Measurements from ENCODE around the gene DCAF12. TPM values are rescaled to one million over a fixed set of nuclear protein-coding genes. Genes with fewer than 3 reads are reported as not detected.
A peak's percentile ranks its signal among the peaks of the same experiment; 100 is the strongest.

DCAF12 gene
- total RNA-seq, 1 donor from 2014 or later: 52.6 TPM

- H3K27ac Mint-ChIP-seq (ENCODE audit: unreplicated experiment): no peak overlapping the region
- no peaks in the 10 kb centered on the region for H3K4me1 Mint-ChIP-seq
- H3K36me3 Mint-ChIP-seq (ENCODE audit: low read depth): no peaks in the 10 kb centered on the region
- no peak for DNase-seq (ENCODE audit: low read depth, low spot score)
- H3K27me3 Mint-ChIP-seq (ENCODE audit: low read depth): no peaks in the 10 kb centered on the region
- no peak for TF ChIP-seq CTCF (conservative IDR thresholded peaks at IDR 0.05)
- no peaks in the 10 kb centered on the region for H3K9me3 Mint-ChIP-seq
- H3K4me3 Mint-ChIP-seq: no peak overlapping the region
Measured at GRCh38 chr9:34065541-34065940, 61.0 kb downstream of the DCAF12 start.

GRCh38 chr9:34059954-34060353, 66.5 kb downstream of the DCAF12 start:
- DNase-seq (ENCODE audit: low read depth, low spot score): no peak
- H3K36me3 Mint-ChIP-seq (ENCODE audit: low read depth): no peaks in the 10 kb centered on the region
- no peak overlapping the region for H3K4me3 Mint-ChIP-seq
- no peaks in the 10 kb centered on the region for H3K4me1 Mint-ChIP-seq
- no peaks in the 10 kb centered on the region for H3K9me3 Mint-ChIP-seq
- H3K27ac Mint-ChIP-seq (ENCODE audit: unreplicated experiment): no peak overlapping the region
- no peak for TF ChIP-seq CTCF (conservative IDR thresholded peaks at IDR 0.05)
- no peaks in the 10 kb centered on the region for H3K27me3 Mint-ChIP-seq (ENCODE audit: low read depth)

- Mint-ChIP-seq H3K4me1 (no peaks in the 10 kb centered on the region), H3K27me3 (ENCODE audit: low read depth) (no peaks in the 10 kb centered on the region), H3K4me3 (no peak overlapping the region), H3K9me3 (no peaks in the 10 kb centered on the region), H3K36me3 (ENCODE audit: low read depth) (no peaks in the 10 kb centered on the region), H3K27ac (ENCODE audit: unreplicated experiment) (no peak overlapping the region)
- DNase-seq (ENCODE audit: low read depth, low spot score): no peak
- TF ChIP-seq CTCF (conservative IDR thresholded peaks at IDR 0.05): no peak
Measured at GRCh38 chr9:34059281-34059680, 67.2 kb downstream of the DCAF12 start.

- TF ChIP-seq CTCF (conservative IDR thresholded peaks at IDR 0.05): no peak
- peak overlapping the region; percentile 100 for H3K27ac Mint-ChIP-seq (ENCODE audit: unreplicated experiment)
- DNase-seq (ENCODE audit: low read depth, low spot score): no peak
- H3K4me3 Mint-ChIP-seq: peak overlapping the region; percentile 99
- peaks cover 2% of the 10 kb centered on the region for H3K36me3 Mint-ChIP-seq (ENCODE audit: low read depth)
- peaks cover 4% of the 10 kb centered on the region for H3K27me3 Mint-ChIP-seq (ENCODE audit: low read depth)
- no peaks in the 10 kb centered on the region for H3K9me3 Mint-ChIP-seq
- H3K4me1 Mint-ChIP-seq: peaks cover 38% of the 10 kb centered on the region
Measured at GRCh38 chr9:34049630-34050384, 76.7 kb downstream of the DCAF12 start.

DNA sequence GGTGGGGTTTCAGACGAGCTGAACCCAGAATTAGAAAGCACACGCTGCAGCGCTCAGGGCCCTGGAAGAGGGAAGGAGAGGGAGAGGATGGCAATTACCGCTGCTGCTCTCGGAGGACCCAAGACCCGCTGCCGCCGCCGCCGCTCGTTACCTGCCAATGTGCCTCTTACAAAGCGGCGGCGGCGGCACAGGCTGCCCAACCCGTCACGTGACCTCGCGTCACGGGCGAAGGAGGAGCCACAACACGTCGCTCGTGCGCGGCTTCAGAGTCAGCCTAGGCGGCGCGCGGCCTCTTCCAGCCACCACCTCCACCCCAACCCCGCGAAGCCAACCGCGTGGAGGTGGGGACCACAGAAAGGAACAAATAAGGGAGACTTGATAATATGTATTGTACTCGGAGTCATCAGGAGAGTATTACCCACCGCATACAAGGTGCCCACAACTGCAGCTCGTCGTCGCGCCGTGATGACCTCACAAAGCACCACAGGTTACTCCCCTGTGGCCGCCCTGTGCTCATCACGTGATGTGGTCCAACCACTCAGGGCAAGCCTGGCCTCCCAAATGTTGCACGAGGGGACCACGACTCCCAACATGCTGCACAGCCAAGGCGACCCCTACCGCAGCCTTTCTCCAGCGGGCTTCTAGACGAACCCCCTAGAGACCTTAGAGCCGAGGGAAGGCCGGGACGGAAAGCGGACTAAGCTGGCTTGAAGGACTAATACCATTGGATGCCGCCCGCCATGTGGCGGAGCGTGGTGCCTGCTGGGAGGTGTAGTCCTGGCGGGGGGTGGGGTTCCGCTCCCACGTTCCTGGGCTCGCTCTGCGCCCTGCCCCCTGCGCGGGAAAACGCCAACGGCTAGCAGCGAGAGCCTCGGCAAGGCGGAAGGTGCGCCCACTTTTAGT, 77.5 kb downstream of the DCAF12 start, which contains the start of gene UBAP2:
Gene UBAP2, minus strand, starts transcription at position 161 of the 903 bp plus-strand sequence. CDS start 31,739 bp downstream, outside the sequence.
- no peaks in the 10 kb centered on the region for H3K9me3 Mint-ChIP-seq
- H3K27ac Mint-ChIP-seq (ENCODE audit: unreplicated experiment): peak within 1 kb of the TSS; percentile 100
- H3K4me3 Mint-ChIP-seq: peak within 1 kb of the TSS; percentile 99
- H3K27me3 Mint-ChIP-seq (ENCODE audit: low read depth): peaks cover 4% of the 10 kb centered on the region
- DNase-seq (ENCODE audit: low read depth, low spot score): peak; percentile 93
- peaks cover 38% of the 10 kb centered on the region for H3K4me1 Mint-ChIP-seq
- no peak for TF ChIP-seq CTCF (conservative IDR thresholded peaks at IDR 0.05)
- H3K36me3 Mint-ChIP-seq (ENCODE audit: low read depth): peaks cover 2% of the 10 kb centered on the region

Data from neural crest cell (in vitro differentiated cells).